NK-92 (cell line): ENCODE measurements around the gene CPVL.
"Not testable (repeated sequence)": the region's sequence is repeated elsewhere in the genome, so short reads cannot be mapped to it uniquely, and the experiment has no call there.

Experiments used
- DNase-seq: peaks from one replicate; lab custom pipeline; 2025; ENCODE audit not compliant: unreplicated experiment; lab: John Stamatoyannopoulos, UW

The CPVL gene

GRCh38 chr7:29122081-29122480, 24.3 kb downstream of the CPVL start:
- DNase-seq = no peak

- no peak for DNase-seq
Measured at GRCh38 chr7:29120955-29121354, 25.4 kb downstream of the CPVL start.

- no peak for DNase-seq
Measured at GRCh38 chr7:29119538-29119937, 26.8 kb downstream of the CPVL start.

- no peak for DNase-seq
Measured at GRCh38 chr7:29116361-29117200, 29.8 kb downstream of the CPVL start.

- no peak for DNase-seq
Measured at GRCh38 chr7:29115753-29116152, 30.6 kb downstream of the CPVL start.

GRCh38 chr7:29115130-29115687, 31.1 kb downstream of the CPVL start:
- DNase-seq = no peak

- DNase-seq = not testable (repeated sequence)
Measured at GRCh38 chr7:29114266-29114665, 32.1 kb downstream of the CPVL start.

GRCh38 chr7:29113384-29114102, 32.8 kb downstream of the CPVL start:
- no peak for DNase-seq

- no peak for DNase-seq
Measured at GRCh38 chr7:29112721-29113120, 33.6 kb downstream of the CPVL start.

- no peak for DNase-seq
Measured at GRCh38 chr7:29109899-29110298, 36.4 kb downstream of the CPVL start.

GRCh38 chr7:29109358-29109757, 37.0 kb downstream of the CPVL start:
- DNase-seq = no peak

- DNase-seq = no peak
Measured at GRCh38 chr7:29107056-29107455, 39.3 kb downstream of the CPVL start.

- no peak for DNase-seq
Measured at GRCh38 chr7:29106669-29106988, 39.7 kb downstream of the CPVL start.

GRCh38 chr7:29105752-29106668, 40.3 kb downstream of the CPVL start:
- no peak for DNase-seq

GRCh38 chr7:29105191-29105590, 41.1 kb downstream of the CPVL start:
- no peak for DNase-seq

GRCh38 chr7:29102558-29103151, 43.7 kb downstream of the CPVL start:
- no peak for DNase-seq

- DNase-seq = no peak
Measured at GRCh38 chr7:29100924-29101323, 45.4 kb downstream of the CPVL start.

- DNase-seq = no peak
Measured at GRCh38 chr7:29099896-29100847, 46.2 kb downstream of the CPVL start.

GRCh38 chr7:29096446-29096730, 49.9 kb downstream of the CPVL start:
- no peak for DNase-seq
